Activated naive CD8-positive, alpha-beta T cell treated with anti-CD3 and anti-CD28 coated beads, Interleukin-2, amount 50 U/mL, for 16 hours (primary cell): ENCODE measurements around the gene EHD1.
"Not testable (repeated sequence)": the region's sequence is repeated elsewhere in the genome, so short reads cannot be mapped to it uniquely, and the experiment has no call there.

ENCODE experiments used
- DNase-seq: peaks from one replicate; pipeline ENCODE4 v3.0.0-alpha.2; 2020; ENCODE audit warnings: low read depth, low spot score

EHD1 gene

DNA sequence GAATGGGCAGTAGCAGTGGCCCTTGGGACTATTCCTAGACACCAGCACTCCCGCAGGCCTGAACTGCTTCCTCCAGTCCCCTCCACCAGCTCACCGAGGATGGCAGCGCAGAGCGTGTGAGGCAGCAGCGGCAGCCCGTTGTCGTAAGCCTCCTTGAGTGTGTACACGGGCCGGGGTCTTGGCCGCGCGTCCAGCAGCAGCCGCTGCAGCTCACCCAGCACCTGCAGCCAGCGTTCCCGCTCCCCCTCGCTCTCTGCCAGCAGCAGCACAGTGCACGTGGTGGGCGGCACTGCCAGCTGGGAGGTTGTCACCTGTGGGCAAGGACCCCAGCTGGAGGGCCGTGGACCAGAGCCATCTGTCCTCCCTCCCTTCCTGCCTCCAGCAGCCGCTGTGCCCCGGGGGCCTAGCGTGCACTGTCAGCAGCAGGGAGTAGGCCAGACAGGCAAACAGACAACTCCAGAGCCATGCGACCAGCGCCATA lies 47.0 kb downstream of the EHD1 start:
- no peak for DNase-seq

DNA sequence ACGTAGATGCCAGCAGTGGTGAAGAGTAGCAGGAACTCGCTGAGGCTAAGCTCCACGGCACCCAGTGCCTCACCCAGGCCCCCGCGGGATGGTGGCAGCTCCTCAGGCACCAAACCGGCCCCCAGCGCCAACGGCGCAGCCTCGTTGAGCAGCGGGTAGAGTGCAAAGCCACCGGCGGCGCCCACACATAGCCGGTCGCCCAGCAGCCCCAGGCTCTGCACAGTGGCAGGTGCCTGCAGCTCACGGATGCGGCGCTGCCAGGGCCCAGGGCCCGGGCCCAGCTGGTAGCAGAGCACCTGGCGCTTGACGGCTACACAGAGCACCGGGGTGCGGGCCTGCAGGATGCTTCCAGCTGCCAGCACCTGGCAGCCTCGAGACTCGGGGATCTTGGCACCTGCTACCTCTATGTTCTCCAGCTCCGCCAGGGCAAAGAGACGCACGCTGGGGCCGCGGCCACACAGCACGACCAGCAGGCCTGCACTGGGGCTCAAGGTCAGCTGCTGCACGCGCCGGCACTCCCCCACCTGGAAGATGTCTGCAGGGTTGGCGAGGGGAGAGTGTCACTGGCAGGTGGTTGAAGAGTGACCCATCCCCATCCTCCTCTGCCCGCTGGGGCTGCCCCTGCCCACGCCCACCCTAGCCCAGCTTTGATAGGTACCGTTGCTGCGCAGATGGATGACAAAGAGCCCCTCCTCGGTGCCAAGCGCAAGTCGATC lies 48.7 kb downstream of the EHD1 start:
- no peak for DNase-seq

DNA sequence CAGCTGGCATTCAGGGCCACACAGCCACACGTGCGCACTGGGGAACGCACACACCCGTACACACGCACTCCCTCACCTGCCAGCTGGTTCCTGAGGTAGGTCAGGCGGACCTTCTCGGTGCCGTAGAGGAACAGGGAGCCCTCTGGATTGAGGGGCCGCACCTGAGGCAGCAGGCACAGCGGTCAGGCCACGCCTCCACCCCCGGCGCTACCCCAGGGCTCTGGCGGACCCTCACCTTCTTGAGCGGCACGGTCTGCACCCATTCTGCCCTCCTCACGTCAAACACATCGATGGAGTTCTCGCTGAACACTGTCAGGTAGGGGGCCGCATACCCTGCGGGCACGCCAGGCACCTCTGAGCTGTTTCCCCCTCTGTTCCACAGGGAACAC lies 51.0 kb downstream of the EHD1 start:
- DNase-seq: no peak

DNA sequence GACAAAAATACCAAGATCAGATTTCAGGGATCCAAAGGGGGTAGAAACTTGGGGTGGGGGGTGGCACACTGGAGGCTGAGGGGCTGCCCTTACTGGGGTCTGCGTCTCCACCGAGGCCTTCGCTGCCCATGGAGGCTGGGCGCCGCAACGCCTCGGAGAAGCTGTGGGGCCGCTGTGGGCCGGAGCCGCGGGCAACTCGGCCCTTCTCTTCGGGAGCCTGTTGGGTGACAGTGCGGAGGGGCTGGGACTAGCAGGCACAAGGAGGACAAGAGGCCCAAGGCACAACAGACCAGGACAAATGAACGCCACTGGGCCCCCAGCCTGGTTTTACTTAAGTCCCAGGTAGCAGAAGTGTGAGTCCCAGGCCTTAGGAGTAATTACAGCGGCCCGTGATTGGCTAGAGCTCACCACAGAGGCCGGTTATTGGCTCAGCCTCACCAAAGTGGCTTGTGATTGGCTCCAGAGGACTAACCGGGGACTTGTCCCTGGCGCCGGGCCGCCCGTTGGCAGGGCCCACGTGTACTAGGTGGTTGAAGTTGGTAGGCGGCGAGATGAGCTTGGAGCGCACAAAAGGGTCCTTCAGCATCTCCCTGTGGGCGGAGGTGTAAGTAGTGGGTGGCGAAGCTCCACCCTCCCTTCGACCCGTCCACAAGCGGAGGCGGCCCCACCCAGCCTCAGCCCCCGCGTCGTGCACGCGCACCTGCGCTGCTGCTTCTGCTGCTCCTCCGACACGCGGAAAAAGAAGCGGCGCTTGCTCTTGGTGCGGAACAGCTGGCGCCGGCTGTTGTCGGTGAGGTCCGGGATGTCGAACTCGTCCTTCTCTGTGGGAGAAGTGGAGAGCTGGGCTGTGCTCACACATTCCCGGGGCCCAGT lies 51.6 kb downstream of the EHD1 start:
- no peak for DNase-seq

DNA sequence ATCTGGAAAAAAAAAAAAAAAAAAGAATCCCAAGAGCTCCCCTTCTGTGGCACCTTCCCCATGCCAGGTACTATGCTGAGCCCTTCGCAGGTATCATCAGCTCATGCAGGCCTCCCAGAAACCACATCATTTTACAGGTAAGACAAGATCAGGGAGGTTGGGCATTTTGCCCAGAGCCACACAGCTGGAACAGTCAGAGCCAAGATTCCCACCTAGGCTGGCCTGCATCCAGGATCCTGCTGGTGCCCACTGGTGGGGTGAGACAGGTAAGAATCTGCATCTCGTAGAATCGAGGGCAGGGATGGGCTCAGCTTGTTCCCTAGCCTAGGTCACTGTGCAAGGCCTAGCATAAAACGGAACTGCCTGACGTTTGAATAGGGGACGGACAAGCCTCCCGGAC lies 52.4 kb downstream of the EHD1 start:
- no peak for DNase-seq

DNA sequence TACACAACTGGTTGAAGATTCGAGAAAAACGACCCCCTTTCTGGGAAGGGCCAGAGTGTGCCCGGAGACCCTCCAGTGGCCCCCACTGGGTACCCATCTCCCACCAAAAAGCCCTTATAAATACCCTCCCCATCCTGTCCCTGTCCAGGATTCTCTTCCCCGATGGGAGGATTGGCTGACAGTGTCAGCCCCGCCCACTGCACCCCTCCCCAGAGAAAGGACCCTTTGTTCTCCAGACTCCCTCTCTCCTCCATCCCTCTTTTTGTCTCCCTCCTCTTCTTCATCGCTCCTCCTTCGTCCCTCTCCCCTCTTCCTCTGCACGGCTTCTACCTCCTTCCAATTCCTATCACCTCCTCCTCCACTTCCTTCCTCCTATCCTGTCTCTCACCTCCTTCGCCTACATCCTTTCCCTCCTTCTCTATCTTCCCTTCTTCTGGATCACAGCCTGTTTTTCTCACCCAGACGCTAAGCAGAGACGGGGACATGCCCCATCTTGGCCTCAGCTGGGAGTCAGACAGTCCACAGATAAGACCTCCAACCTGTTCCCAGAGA lies 54.8 kb downstream of the EHD1 start:
- no peak for DNase-seq

DNA sequence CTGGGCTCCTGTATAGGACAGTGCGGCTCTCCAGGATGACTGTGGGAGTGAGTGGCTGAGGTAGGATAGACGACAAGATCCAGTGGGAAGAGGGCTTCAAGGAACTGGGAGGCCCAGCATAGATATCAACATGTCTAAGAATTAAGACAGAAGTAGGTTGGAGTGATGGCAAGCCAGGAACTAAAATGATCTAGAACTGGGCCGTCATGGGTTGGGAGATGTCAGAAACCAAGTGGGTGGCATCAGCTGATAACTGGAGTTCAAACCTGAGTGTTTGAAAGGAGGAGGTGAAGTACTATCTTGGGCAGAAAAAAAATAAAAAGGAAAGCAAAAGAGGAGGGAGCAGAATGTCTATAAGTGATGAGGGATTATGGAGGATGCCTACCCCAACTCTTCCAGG lies 60.9 kb downstream of the EHD1 start:
- DNase-seq: no peak

DNA sequence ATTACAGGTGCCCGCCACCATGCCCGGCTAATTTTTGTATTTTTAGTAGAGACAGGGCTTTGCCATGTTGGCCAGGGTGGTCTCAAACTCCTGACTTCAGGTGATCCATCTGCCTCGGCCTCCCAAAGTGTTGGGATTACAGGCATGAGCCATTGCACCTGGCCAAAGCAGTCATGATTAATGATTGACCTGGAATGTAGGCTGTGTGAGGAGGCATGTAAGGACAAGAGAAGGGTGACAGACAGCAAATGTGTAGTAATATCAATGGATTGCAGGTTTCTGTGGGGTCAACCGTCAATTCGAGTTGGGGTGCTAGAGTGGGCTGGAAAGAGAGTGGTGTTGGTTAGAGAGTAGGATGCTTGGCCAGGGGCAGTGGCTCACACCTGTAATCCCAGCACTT lies 63.0 kb downstream of the EHD1 start:
- DNase-seq: not testable (repeated sequence)

DNA sequence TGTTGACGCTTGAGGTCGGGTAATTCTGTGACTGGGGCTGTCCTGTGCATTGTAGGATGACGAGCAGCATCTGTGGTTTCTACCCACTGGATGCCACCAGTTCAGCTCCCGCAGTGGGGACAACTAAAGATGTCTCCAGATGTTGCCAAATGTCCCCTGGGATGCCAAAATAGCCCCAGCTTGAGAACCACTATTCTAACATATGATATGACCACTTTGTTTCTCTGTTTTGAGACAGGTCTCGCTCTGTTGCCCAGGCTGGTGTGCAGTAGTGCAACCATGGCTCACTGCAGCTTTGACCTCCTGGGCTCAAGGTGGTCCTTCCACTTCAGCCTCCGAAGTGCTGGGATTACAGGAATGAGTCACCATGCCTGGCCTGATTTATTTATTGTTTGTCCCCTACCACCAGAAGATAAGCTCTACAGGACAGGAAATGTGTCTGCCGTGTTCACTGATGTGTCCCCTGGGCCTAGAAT lies 63.7 kb downstream of the EHD1 start:
- DNase-seq: no peak

DNA sequence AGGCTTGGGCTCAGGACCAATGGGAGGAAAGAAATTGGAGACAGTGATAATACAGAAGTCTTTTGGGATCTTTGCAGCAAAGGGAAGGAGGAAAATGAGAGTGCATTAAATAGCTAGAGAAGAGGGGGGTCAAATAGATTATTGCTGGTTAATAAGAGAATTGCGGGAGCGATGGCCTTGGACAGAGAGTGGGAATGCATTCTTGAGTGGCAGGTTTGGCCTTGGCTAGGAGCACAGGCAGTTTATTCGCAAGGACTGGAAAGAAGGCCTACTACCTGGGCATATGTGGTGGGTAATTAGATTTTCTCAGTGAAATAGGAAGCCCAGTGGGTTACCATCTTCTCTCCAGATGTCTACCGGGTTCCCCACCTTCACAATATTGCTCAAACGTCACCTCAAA lies 64.6 kb downstream of the EHD1 start:
- DNase-seq: no peak

DNA sequence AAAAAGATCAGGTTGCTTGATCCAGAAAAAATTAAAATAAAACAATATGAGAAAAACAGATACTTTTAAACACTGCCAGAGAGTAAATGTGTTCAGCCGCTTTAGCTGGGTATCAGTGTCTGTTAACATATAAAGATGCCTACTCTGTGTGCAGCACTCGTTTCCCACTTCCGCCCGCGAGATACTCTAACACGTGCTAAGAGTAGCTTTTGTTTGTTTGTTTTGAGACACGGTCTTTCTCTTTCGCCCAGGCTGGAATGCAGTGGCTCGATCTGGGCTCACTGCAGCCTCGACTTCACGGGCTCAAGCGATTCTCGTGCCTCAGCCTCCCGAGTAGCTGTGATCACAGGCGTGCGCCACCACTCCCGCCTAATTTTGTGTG lies 67.5 kb downstream of the EHD1 start:
- no peak for DNase-seq

DNA sequence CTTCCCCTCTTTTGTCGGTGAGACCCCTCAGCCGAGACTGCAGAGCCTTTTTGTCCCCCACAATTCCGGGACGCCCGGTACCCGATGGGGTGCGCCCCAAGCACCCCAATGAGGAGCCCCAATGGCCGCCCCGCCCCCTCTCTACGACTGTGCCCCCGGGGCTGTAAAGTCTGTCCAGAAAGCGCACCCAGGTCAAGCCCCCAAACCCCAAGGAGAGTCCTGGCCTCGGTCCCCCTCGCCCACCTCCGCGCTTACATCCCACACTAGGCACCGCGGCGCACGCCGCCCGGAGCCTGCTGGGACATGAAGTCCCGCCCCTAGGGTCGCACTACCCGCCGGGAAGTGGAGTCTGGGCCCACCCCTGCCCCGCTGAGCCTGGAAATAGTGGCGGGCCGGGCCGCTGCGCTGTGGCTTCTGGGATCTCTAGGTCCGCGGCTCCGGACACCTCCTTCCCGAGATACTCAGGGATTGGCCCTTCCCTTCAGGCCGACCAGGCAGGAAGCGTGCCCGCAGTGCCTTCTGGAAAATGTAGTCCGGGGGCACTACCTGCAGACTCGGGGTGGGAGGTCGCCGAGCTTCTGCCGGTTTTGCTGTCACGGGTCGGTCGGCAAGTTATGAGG lies 68.0 kb downstream of the EHD1 start, which contains the start of gene MEN1:
TSS of gene MEN1 (minus strand) at position 281 of the 620 bp plus-strand sequence. CDS start 442 bp downstream, outside the sequence.
- peak; percentile 74 for DNase-seq

DNA sequence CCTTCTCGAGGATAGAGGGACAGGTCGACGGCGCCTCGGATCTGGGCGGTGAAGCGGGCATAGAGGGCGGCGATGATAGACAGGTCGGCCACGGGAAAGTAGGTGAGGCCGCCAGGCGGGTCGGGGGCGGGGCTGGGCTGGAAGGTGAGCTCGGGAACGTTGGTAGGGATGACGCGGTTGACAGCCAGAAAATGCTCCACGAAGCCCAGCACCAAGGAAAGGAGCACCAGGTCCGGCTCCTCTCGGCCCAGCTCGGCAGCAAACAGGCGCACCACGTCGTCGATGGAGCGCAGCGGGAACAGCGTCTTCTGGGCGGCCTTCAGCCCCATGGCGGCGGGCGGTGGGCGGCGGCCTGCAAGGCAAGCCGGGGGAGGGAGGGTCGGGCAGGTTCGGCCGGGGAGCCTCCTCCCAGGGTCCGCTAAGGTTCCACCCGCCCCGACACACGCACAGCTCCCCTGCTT lies 68.6 kb downstream of the EHD1 start:
- DNase-seq: no peak

DNA sequence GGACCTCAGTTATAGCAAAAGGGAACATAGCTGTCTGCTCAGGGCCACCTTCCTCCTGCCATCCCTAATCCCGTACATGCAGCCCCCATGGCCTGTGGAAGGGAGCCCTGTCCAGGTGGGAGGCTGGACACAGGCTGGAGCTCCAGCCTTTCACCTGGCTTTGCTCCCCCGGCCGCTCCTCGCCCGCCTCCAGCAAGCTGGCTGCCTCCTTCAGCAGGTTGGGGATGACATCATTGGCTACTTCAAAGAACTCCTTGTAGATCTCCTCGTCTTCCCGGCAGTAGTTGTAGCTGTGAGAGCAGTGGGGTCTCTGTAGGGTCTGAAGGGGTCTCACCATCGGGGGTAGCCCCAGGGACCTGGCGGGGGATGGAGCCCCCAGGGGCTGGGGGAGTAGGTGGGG lies 72.9 kb downstream of the EHD1 start:
- DNase-seq: no peak

DNA sequence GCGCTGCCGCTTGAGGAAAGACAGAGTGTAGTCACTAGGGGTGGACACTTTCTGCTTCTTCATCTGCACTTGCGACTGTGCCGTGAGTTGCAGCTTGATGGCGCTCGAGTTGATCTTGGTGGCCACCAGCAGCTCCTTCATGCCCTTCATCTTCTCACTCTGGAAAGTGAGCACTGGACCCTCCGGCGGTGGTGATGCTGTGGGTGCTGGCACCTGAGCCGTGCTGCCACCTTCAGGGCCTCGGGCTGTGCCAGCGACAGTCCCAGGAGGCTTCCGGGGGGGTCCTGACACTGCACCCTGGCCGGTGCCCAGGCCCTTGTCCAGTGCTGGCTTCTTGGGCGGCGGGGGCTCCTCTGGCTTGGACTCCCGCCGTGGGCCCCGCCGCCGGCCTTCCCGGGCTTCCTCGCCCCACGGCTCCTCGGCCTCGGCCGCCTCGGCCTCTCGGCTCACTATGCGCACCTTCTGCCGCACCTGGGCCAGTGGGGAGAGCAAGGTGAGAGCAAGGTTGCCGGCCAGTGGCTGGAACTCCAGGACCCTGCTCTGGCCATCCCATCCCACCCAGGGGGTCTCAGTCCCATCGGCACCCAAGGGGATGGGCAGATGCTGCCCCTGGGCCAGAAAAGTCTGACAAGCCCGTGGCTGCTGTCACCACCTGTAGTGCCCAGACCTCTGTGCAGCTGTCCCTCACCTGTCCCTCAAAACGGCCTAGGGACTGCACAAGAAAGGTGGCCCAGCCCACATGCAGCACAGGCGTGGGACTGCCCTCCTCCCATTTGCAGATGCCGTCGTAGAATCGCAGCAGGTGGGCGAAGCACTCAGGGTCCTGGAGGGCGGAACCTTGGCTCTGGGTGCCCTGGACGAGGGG lies 73.8 kb downstream of the EHD1 start:
- DNase-seq: no peak

DNA sequence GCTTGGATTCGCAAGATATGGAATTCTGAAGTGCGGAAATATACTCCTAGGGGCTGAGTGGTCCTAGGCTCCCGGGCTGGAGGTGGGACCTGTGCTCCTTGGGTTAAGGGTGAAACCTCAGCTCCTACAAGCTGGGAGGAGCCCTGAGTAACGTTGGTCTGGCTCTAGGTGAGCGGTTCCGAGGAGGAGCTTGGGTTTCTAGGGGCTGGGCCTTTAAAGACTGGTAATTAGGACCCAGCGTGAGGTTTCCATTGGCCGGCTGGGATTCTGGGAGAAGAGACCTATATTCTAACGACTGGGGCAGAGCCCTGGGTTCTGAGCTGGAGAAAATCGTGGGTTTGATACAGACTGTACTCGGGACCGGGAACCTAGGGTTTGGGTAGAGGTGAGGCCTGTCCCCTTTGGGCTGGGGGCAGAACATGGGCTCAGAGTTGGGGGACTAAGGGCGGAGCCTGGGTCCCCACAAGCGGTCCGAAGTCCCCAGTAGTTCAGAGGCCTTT lies 74.5 kb downstream of the EHD1 start:
- DNase-seq: no peak

DNA sequence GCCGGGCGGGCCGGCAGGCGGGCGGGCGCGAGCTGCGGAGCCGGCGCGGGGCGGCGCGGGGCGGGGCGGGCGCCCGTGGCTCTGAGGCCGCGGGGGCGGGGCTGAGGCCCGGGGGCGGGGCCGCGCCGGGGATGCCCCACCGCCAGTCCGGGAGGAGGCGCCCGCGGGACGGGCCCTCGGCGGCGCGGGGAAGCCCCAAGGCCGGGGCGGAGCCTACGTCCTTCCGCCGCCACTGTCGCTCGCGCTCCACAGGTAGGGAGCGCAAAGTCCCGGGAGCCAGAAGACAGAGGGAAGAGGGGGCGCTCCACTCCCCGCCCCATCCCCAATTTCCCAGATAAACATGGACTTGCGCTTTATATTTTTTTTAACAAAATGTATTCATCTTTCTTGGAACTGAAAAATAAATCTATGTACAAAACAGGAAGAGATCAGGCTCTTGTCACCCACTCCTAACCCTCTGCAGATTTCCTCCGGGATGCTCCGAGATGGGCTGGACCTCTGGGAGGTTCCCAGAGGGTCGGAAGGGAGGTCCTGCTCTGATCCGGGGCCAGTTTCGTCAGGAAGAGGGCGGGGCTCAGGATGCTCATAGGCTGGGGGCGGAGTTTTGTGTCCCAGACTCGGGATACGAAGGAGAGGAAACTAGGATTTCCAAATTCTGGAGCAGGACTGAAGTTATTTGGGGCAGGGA lies 75.1 kb downstream of the EHD1 start, which contains the start of gene MAP4K2:
TSS of gene MAP4K2 (minus strand) at position 57 of the 688 bp plus-strand sequence. CDS start 65 bp downstream, outside the sequence.
- peak; percentile 68 for DNase-seq

DNA sequence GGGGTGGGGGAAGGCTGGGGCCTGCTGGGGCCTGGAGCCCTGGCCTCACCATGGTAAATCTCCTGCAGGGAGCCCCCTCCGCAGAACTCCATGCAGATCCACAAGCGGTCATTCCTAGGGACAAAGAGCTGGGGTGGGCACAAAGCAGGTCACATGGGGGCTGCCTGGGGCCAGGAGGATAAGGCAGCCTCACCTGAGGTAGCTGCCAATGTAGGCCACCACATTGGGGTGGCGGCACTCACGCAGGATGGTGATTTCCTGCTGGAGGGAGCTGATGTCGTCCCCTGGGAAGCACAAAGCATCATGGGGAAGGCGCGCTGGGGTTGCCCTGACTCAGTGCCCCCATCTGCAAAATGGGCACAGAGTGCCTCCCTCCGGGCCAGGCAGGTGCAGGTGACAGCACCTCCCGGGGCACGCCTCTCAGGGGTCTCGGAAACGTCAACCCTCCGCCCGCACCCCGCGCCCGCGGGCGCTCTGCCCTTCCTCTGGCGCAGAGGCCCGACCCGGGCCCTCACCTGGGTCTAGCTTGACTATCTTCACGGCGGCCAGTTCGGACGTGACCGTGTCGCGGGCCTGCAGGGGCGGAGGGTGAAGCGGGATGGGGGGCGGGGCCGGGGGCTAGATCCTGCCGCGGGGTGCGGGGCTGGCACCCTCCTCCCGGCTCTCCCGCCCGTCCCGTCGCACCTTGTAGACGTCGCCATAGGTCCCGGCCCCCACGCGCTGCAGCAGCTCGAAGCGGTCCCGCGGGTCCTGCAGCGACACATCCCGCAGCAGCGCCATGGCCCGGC lies 75.9 kb downstream of the EHD1 start:
- DNase-seq: no peak
